Measurements from ENCODE around the gene ANAPC10.
"Not testable (repeated sequence)": the region's sequence is repeated elsewhere in the genome, so short reads cannot be mapped to it uniquely, and the experiment has no call there.

Gene ANAPC10

GRCh38 chr4:145012841-145013240 lies 85.2 kb downstream of the ANAPC10 start:
- Histone ChIP-seq H3K4me2 (ENCODE audit: low read depth, low read length) (no peak overlapping the region), H3F3A (ENCODE audit: insufficient read depth, low read length) (no peaks in the 10 kb centered on the region), H3K27me3 (replicated peaks; ENCODE audit: insufficient read depth, low read length) (no peaks in the 10 kb centered on the region), H3K27ac (ENCODE audit: low read length) (no peak overlapping the region), H3K36me3 (replicated peaks; ENCODE audit: insufficient read depth, low read length) (no peaks in the 10 kb centered on the region), H4K20me1 (ENCODE audit: insufficient read depth, low read length) (no peaks in the 10 kb centered on the region), H2AFZ (ENCODE audit: low read length) (no peak overlapping the region), H3K9ac (ENCODE audit: low read length) (no peak overlapping the region), H3K9me2 (replicated peaks; ENCODE audit: insufficient read depth, low read length) (no peaks in the 10 kb centered on the region), H3K4me3 (ENCODE audit: low read length) (no peak overlapping the region), H3K79me2 (ENCODE audit: low read length) (peaks cover 5% of the 10 kb centered on the region), H3K4me1 (ENCODE audit: low read length) (no peaks in the 10 kb centered on the region), H3K9me3 (replicated peaks; ENCODE audit: insufficient read depth, low read length) (no peaks in the 10 kb centered on the region)
- TF ChIP-seq EZH2 (optimal IDR thresholded peaks at IDR 0.05; ENCODE audit: low read depth, low read length) (no peak), EZH2phosphoT487 (IDR thresholded peaks at IDR 0.05; ENCODE audit: low read length) (no peak), CTCF (IDR thresholded peaks at IDR 0.05; ENCODE audit: low read length) (no peak)
- no peak for DNase-seq

- Histone ChIP-seq H3K9me2 (replicated peaks; ENCODE audit: insufficient read depth, low read length) (no peaks in the 10 kb centered on the region), H4K20me1 (ENCODE audit: insufficient read depth, low read length) (no peaks in the 10 kb centered on the region), H3K36me3 (replicated peaks; ENCODE audit: insufficient read depth, low read length) (no peaks in the 10 kb centered on the region), H3K4me2 (ENCODE audit: low read depth, low read length) (no peak overlapping the region), H3F3A (ENCODE audit: insufficient read depth, low read length) (no peaks in the 10 kb centered on the region), H3K4me3 (ENCODE audit: low read length) (no peak overlapping the region), H3K79me2 (ENCODE audit: low read length) (peaks cover 5% of the 10 kb centered on the region), H3K9me3 (replicated peaks; ENCODE audit: insufficient read depth, low read length) (no peaks in the 10 kb centered on the region), H3K4me1 (ENCODE audit: low read length) (no peaks in the 10 kb centered on the region), H3K27ac (ENCODE audit: low read length) (no peak overlapping the region), H3K27me3 (replicated peaks; ENCODE audit: insufficient read depth, low read length) (no peaks in the 10 kb centered on the region), H2AFZ (ENCODE audit: low read length) (no peak overlapping the region), H3K9ac (ENCODE audit: low read length) (no peak overlapping the region)
- DNase-seq: no peak
- TF ChIP-seq CTCF (IDR thresholded peaks at IDR 0.05; ENCODE audit: low read length) (no peak), EZH2phosphoT487 (IDR thresholded peaks at IDR 0.05; ENCODE audit: low read length) (no peak), EZH2 (optimal IDR thresholded peaks at IDR 0.05; ENCODE audit: low read depth, low read length) (no peak)
Measured at GRCh38 chr4:145011636-145012035, 86.4 kb downstream of the ANAPC10 start.

DNA sequence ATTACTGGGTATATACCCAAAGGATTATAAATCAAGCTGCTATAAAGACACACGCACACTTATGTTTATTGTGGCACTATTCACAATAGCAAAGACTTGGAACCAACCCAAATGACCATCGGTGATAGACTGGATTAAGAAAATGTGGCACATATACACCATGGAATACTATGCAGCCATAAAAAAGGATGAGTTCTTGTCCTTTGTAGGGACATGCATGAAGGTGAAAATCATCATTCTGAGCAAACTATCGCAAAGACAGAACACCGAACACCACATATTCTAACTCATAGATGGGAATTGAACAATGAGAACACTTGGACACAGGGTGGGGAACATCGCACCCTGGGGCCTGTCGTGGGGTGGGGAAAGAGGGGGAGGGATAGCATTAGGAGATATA lies 87.7 kb downstream of the ANAPC10 start:
- not testable (repeated sequence) for H3K9me3 ChIP-seq (replicated peaks; ENCODE audit: insufficient read depth, low read length); H3K4me1 ChIP-seq (ENCODE audit: low read length); H3K9ac ChIP-seq (ENCODE audit: low read length); H3K27me3 ChIP-seq (replicated peaks; ENCODE audit: insufficient read depth, low read length); H3K4me2 ChIP-seq (ENCODE audit: low read depth, low read length); H3K79me2 ChIP-seq (ENCODE audit: low read length); H3F3A ChIP-seq (ENCODE audit: insufficient read depth, low read length); H3K4me3 ChIP-seq (ENCODE audit: low read length); H3K36me3 ChIP-seq (replicated peaks; ENCODE audit: insufficient read depth, low read length); H2AFZ ChIP-seq (ENCODE audit: low read length); DNase-seq; H3K27ac ChIP-seq (ENCODE audit: low read length); H4K20me1 ChIP-seq (ENCODE audit: insufficient read depth, low read length); H3K9me2 ChIP-seq (replicated peaks; ENCODE audit: insufficient read depth, low read length)

DNA sequence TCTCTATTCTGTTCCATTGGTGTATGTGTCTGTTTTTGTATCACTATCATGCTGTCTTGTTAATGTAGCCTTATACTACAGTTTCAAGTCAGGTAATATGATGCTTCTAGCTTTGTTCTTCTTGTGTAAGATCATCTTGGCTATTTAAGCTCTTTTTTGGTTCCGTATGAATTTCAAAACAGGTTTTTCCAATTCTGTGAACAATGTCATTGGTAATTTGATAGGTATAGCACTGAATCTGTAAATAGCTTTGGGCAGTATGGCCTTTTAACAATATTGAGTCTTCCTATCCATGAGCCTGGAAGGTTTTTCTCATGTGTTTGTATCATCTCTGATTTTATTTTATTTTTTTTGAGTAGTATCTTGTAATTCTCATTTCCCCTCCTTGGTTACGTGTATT lies 94.3 kb downstream of the ANAPC10 start:
- Histone ChIP-seq H3K9ac (ENCODE audit: low read length) (no peak overlapping the region), H4K20me1 (ENCODE audit: insufficient read depth, low read length) (no peaks in the 10 kb centered on the region), H3K79me2 (ENCODE audit: low read length) (peaks cover 4% of the 10 kb centered on the region; the same call in 1 of the 2 replicates), H3K27ac (ENCODE audit: low read length) (no peak overlapping the region), H3K4me3 (ENCODE audit: low read length) (no peak overlapping the region), H3K27me3 (replicated peaks; ENCODE audit: insufficient read depth, low read length) (no peaks in the 10 kb centered on the region), H3K4me1 (ENCODE audit: low read length) (no peaks in the 10 kb centered on the region), H3K36me3 (replicated peaks; ENCODE audit: insufficient read depth, low read length) (no peaks in the 10 kb centered on the region), H3K9me2 (replicated peaks; ENCODE audit: insufficient read depth, low read length) (no peaks in the 10 kb centered on the region), H3K9me3 (replicated peaks; ENCODE audit: insufficient read depth, low read length) (no peaks in the 10 kb centered on the region), H3K4me2 (ENCODE audit: low read depth, low read length) (no peak overlapping the region), H2AFZ (ENCODE audit: low read length) (no peak overlapping the region), H3F3A (ENCODE audit: insufficient read depth, low read length) (no peaks in the 10 kb centered on the region)
- DNase-seq: no peak
- TF ChIP-seq EZH2 (optimal IDR thresholded peaks at IDR 0.05; ENCODE audit: low read depth, low read length): no peak
- no peak for TF ChIP-seq EZH2phosphoT487 (IDR thresholded peaks at IDR 0.05; ENCODE audit: low read length)
- TF ChIP-seq CTCF (IDR thresholded peaks at IDR 0.05; ENCODE audit: low read length): no peak
